Measurements from ENCODE around the gene JMJD8. TPM values are rescaled to one million over a fixed set of nuclear protein-coding genes. Genes with fewer than 3 reads are reported as not detected.

JMJD8 gene
- total and polyA plus RNA-seq, 9 of the 15 experiments (the other 6 are each of a cell fraction or from before 2014, with no cell fraction given) = 1.2 to 50.6 (median 29.3) TPM

GRCh38 chr16:728131-728889 lies 44.2 kb upstream of the JMJD8 start (continued):
- TF ChIP-seq AFF1 (IDR thresholded peaks at IDR 0.05; ENCODE audit: low read depth in 1 of 2, partially characterized antibody in 2 of 2) (no peak), ZNF398 (CRISPR knock-in tag; IDR thresholded peaks at IDR 0.05) (no peak), YBX1 (IDR thresholded peaks at IDR 0.05) (no peak), DACH1 (IDR thresholded peaks at IDR 0.05; ENCODE audit: partially characterized antibody) (no peak), SNAPC5 (CRISPR knock-in tag; IDR thresholded peaks at IDR 0.05) (no peak), CHAMP1 (IDR thresholded peaks at IDR 0.05) (no peak), THAP7 (CRISPR knock-in tag; IDR thresholded peaks at IDR 0.05) (no peak), ZNF354B (CRISPR knock-in tag; IDR thresholded peaks at IDR 0.05) (no peak), ARID3A (IDR thresholded peaks at IDR 0.05; ENCODE audit: borderline replicate concordance, low read depth, low read length) (no peak), NFRKB (IDR thresholded peaks at IDR 0.05; ENCODE audit: low read depth) (no peak), ZNF395 (CRISPR knock-in tag; IDR thresholded peaks at IDR 0.05) (peak; percentile 78), MECOM (CRISPR knock-in tag; IDR thresholded peaks at IDR 0.05) (no peak), KLF10 (CRISPR knock-in tag; IDR thresholded peaks at IDR 0.05) (no peak)

Data from K562 (cell line).